Activated naive CD4-positive, alpha-beta T cell treated with anti-CD3 and anti-CD28 coated beads, Interleukin-2, amount 50 U/mL, for 16 hours (primary cell): ENCODE results near the gene NIM1K.
"Not testable (repeated sequence)": the region's sequence is repeated elsewhere in the genome, so short reads cannot be mapped to it uniquely, and the experiment has no call there.

Experiments used
- DNase-seq: peaks from one replicate; pipeline ENCODE4 v3.0.0-alpha.2; 2020

The NIM1K gene

GRCh38 chr5:43320846-43321245 lies 128.8 kb downstream of the NIM1K start:
- DNase-seq = no peak

GRCh38 chr5:43323488-43323887 lies 131.5 kb downstream of the NIM1K start:
- DNase-seq = not testable (repeated sequence)

DNA sequence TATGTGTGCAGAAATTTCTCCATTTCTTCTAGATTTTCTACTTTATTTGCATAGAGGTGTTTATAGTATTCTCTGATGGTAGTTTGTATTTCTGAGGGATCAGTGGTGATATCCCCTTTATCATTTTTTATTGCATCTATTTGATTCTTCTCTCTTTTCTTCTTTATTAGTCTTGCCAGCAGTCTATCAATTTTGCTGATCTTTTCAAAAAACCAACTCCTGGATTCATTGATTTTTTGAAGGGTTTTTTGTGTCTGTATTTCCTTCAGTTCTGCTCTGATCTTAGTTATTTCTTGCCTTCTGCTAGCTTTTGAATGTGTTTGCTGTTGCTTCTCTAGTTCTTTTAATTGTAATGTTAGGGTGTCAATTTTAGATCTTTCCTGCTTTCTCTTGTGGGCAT lies 133.6 kb downstream of the NIM1K start:
- DNase-seq = not testable (repeated sequence)
